CD4-positive, alpha-beta T cell treated with Interleukin-15 for 1 hour (primary cell): ENCODE results near the gene KIAA1549.

Experiments used
- DNase-seq: peaks from one replicate; pipeline ENCODE4 v3.0.0-alpha.2; 2020

Gene KIAA1549

GRCh38 chr7:138974675-138975292, 6.4 kb downstream of the KIAA1549 start:
- DNase-seq, result no peak

GRCh38 chr7:138974103-138974502, 7.1 kb downstream of the KIAA1549 start:
- DNase-seq, result no peak

- no peak for DNase-seq
Observed at GRCh38 chr7:138970952-138971351, 10.2 kb downstream of the KIAA1549 start.

GRCh38 chr7:138970446-138970845, 10.7 kb downstream of the KIAA1549 start:
- DNase-seq, result no peak

GRCh38 chr7:138967159-138967558, 14.0 kb downstream of the KIAA1549 start:
- DNase-seq, result no peak

GRCh38 chr7:138964624-138965436, 16.4 kb downstream of the KIAA1549 start:
- DNase-seq, result no peak

- DNase-seq, result no peak
Observed at GRCh38 chr7:138963675-138964074, 17.5 kb downstream of the KIAA1549 start.

- no peak for DNase-seq
Observed at GRCh38 chr7:138962561-138963270, 18.5 kb downstream of the KIAA1549 start.

GRCh38 chr7:138961159-138961558, 20.0 kb downstream of the KIAA1549 start:
- no peak for DNase-seq

GRCh38 chr7:138958391-138958956, 22.7 kb downstream of the KIAA1549 start:
- no peak for DNase-seq

- no peak for DNase-seq
Observed at GRCh38 chr7:138957753-138958390, 23.3 kb downstream of the KIAA1549 start.

GRCh38 chr7:138957217-138957616, 24.0 kb downstream of the KIAA1549 start:
- no peak for DNase-seq

- no peak for DNase-seq
Observed at GRCh38 chr7:138954545-138955475, 26.4 kb downstream of the KIAA1549 start.

GRCh38 chr7:138952791-138953190, 28.4 kb downstream of the KIAA1549 start:
- DNase-seq, result no peak

- DNase-seq, result no peak
Observed at GRCh38 chr7:138951953-138952352, 29.2 kb downstream of the KIAA1549 start.

GRCh38 chr7:138949421-138950088, 31.6 kb downstream of the KIAA1549 start:
- no peak for DNase-seq

- DNase-seq, result no peak
Observed at GRCh38 chr7:138948403-138948802, 32.8 kb downstream of the KIAA1549 start.

GRCh38 chr7:138945821-138946220, 35.4 kb downstream of the KIAA1549 start:
- no peak for DNase-seq

- no peak for DNase-seq
Observed at GRCh38 chr7:138945154-138945553, 36.0 kb downstream of the KIAA1549 start.

- DNase-seq, result no peak
Observed at GRCh38 chr7:138944592-138944991, 36.6 kb downstream of the KIAA1549 start.

GRCh38 chr7:138943061-138943460, 38.1 kb downstream of the KIAA1549 start:
- no peak for DNase-seq
